NCI-H2081 (cell line): ENCODE data around the gene USO1.
"Not testable (repeated sequence)": the region's sequence is repeated elsewhere in the genome, so short reads cannot be mapped to it uniquely, and the experiment has no call there.

Experiments used
- DNase-seq, 2 experiments: peaks; one replicate each; lab custom pipeline; 2025; lab: John Stamatoyannopoulos, UW

USO1 gene

DNA sequence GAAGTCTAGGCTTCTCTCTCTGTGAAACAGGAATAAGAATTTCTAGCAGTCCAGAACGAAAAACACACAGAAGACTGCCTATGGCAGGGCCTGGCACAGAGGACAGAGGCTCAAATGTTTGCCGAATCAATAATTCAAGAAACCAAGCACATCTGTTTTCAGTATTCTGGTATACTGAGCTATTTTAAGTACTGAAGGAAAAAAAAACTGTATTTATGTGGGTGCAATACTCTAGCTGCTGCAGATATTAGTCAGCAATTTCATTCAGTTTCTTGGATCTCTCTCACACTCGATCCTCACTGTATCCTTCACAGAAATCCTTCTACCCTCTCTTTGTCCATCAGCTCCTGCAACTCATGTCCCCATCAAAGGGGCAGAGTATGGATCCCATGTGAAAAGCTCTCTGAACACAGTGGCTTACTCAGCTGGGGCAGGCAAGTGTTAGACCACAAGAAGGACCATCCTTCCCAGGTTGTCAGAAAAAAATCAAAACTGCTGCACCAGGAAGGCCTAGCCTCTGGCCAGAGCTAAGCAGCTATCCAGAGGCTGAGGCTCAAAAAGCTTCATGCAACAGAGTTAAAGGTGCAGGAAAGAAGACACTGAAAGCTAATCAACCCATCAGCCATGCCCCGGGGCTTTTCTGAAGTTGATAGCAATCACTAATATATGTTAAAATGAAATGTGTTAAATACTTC, 9.1 kb upstream of the USO1 start:
- DNase-seq, result no peak

DNA sequence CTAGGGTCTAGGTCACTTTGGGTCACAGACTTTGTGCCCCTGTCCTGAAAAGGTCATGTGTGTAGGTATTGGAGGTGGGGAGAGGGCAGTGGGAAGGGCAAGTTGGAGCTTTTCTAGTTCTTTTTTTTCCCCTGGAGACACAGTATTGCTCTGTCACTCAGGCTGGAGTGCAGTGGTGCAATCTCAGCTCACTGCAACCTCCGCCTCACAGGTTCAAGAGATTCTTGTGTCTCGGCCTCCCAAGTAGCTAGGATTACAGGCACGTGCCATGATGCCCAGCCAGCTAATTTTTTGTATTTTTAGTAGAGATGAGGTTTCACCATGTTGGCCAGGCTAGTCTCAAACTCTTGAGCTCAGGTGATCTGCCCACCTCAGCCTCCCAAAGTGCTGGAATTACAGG, 8.3 kb upstream of the USO1 start:
- not testable (repeated sequence) for DNase-seq

DNA sequence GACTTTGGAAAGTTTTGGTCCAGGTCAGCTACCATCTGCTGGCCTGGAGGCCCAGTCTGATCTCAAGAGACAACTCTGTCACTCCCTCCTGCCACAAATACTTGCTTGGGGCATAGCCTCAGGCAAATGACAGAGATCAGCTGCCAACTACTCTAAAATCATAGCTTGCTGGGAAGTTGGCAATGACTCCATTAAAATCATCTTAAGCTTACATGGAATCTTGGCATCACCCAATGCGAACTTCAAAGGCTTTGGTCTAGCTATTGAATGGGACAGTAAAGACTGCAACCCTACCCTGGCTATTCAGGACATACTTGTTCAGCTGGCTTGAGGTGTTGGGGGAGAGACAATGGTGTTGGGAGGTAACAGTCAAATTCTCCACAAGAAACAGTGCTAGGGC, 7.0 kb upstream of the USO1 start:
- no peak for DNase-seq

DNA sequence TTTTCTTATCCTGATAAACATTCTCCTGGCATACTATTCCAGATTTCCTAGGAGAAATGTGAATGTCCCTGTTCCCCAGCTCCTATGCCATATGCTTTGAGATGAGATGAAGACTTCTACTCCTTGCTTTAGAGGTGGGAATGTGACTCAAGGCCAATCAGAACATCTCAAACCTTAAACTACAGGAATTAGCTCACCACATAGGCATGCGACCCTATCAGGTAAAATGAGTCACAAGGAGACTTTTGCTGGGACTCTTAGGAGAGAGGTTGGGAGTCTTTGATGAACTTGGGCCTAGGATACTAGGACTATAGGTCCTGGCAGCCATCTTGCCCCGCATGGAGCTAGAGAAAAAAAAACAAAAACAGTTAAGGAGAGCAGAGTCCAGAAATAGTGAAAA, 5.8 kb upstream of the USO1 start:
- no peak for DNase-seq

DNA sequence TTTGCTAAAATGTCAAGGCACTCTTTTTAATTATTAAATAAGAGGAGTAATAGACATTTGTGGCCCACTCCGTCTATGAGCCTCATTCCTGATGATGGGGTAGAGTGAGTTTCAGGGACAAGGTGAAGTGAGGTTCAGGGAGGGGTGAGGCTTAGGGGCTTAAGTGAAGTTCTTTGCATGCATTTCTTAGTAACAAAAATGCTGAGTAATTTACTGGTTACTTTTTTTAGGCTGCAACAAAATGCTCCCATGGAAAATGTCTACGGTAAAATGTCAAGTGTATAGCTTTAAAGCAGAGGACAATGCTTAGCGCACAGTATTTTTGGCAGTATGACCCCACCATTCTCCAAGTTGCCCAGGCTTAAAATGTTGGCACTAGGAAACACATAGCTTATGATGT, 2.0 kb upstream of the USO1 start:
- DNase-seq, result no peak

DNA sequence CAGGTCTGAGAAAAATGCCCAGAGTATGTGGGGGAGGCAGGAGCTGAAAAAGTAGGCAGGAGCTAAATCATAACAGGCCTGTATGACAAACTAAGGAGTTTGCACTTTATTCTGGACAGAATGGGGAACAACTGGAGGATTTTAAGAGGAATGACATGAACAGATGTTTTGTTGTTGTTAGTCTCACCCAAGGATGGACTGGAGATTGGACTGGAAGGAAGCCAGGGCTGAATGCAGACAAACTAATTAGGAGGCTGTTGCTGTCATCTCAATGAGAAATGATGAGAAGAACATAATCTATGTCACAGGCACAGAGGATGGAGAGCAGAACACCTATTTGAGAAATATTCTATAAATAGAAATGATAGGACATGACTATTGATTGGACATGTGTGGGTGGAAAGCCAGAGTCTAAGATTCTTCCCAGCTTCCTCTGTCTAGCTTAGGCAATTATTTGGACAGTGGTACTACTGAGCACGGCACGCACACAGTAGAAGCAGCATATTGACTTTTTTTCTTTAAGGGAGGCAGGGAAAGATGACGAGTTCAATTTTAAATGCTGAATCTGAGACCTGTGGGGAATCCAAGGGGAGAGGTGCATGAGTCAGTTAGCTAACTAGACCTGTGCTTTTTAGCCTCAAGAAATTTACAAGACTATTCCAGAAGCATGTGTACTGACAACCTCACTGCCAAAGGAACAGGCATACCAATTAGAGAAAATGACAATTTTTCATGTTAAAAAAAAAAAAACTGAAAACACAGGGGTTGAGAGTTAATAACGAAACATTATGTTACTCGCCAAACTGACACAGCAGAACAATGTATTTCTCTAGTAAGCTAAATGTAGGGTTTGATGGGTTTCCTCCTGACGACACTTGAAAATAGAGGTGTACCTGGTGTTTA, 963 bp upstream of the USO1 start:
- peak in 1 of 2 experiments; percentile 19 for DNase-seq

DNA sequence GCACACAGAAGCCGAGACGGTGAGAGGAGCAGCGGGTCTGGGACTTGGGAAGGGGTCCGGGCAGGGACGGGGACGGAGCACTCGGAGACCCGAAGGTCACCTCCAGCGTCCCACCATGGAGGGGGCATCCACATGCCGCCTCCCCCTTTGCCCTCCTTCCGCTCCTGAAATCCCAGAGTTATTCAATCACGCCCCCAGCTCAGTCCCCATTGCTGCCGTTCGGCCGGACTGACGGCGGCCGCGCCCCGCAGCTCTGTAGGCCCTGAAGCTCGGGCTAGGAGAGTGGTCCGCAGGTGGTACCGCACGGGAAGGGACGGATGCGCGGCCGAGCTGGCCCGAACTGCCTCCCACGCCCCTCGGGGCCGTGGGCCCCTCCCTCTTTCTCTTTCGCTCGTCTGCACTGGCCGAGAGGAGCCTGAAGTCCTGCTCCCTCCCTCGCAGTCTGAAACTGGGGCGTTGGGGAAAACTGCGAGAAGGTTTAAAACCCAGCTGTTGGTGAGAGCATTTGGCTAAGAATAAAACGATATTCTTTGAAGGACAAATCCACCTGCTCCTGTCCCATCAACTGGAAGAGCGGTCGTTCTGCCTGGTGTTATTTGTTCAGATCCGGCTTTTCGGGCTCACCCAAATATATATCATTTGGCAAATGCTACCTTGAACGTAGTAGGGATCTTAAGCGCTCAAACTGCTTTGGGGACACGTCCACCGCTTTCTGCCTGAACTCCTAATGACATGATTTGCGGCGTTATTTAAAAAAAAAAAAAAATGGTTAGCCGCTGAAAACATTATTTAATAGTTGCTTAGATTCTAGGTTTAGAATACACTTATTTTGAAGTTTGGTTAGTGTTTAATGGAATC, 719 bp downstream of the USO1 start:
- DNase-seq, result peak in 1 of 2 experiments; percentile 25

DNA sequence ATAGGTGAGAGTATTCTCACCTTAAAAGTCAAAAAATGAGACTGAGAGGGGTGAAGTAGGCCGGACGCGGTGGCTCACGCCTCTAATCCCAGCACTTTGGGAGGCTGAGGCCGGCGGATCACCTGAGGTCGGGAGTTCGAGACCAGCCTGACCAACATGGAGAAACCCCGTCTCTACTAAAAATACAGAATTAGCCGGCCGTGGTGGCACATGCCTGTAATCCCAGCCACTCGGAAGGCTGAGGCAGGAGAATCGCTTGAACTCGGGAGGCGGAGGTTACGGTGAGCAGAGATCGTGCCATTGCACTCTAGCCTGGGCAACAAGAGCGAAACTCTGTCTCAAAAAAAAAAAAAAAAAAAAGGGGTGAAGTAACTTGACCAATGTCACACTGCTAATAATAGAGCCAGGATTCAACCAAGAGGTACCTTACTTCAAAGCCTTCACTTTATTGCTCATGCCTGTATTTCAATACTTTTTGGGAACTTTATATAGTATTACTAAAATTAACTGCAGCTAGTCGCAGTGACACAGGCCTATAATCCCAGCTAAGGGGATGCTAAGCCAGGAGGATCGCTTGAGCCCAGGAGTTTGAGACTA, 1.7 kb downstream of the USO1 start:
- DNase-seq, result not testable (repeated sequence)

DNA sequence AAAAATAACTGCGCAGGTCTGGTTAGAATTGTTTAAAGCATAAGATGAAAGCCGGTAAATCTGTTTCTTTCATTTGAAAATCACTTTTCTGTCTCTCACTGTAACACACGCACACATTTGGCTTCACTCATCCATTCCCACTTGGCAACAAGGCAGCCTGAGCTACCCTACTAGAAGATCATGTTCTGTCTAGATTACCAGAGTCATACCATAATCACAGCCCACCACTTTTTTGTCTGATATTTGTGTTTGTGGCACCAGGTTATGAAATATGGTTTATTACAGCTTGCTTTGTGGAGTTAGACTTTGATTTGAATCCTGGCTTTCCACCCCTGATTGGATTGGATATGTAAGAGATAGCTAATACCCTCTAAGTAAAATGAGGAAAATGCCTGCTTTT, 2.2 kb downstream of the USO1 start:
- no peak for DNase-seq

DNA sequence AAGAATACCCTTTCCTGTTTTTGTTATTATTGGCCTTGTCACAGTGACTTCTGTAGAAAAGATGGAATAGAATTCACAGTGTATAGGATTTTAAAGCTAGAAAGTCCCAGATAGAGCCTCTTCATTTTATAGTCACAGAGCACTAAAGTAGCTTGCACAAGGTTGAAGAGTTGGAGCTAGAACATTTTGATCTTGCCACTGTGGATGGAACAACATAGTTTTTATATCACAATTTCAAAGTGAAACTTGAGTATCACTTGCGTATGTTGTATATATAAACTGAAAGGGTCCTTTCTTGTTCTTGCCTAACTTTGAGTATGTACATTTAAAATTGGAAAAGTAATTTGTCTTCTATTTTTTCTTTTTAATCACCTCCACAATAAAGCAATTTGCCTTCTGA, 2.7 kb downstream of the USO1 start:
- DNase-seq, result no peak

DNA sequence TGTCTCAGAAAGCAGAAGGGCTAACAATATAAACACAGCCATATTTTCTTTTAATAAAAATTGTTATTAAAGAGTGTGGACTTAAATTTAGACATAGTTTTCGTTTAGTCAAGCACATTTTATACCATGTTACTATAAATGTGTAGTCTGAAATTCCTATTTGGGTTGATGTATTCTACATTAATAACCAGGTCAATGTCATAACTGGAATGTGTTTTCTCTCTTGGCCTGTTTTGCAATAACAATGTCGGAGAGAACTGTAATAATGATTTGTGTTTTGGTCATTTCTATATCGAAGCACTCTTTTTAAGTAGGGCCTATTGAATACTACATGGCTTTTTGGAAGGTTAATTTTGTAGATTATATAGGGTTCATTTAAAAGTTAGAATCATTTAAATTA, 5.5 kb downstream of the USO1 start:
- DNase-seq, result no peak

DNA sequence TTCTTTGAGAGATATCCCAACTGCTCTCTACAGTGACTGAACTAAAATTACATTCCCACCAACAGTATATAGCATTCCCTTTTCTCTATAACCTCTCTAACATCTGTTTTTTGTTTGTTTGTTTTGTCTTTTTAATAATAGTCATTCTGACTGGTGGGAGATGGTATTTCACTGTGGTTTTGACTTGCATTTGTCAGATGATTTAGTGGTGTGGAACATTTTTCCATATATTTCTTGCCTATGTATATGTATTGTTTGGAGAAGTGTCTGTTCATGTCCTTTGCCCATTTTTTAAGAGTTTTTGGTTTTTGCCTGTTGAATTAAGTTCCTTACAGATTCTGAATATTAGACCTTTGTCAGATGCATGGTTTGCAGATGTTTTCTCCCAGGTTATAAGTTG, 9.0 kb downstream of the USO1 start:
- DNase-seq, result no peak

DNA sequence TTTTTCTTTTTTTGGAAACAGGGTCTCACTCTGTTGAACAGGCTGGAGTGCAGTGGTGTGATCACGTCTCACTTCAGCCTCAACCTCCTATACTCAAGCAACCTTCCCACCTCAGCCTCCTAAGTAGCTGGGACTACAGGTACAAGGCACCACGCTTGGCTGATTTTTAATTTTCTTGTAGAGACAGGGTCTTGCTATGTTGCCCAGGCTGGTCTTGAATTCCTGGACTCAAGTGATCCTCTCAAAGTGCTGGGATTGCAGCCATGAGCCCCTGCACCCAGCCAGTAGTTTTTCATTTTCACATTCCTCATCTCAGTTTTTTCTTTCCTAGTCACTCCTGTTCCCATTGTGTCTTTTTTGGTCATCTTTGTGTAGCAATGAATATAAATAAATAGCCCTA, 11.1 kb downstream of the USO1 start:
- no peak for DNase-seq

DNA sequence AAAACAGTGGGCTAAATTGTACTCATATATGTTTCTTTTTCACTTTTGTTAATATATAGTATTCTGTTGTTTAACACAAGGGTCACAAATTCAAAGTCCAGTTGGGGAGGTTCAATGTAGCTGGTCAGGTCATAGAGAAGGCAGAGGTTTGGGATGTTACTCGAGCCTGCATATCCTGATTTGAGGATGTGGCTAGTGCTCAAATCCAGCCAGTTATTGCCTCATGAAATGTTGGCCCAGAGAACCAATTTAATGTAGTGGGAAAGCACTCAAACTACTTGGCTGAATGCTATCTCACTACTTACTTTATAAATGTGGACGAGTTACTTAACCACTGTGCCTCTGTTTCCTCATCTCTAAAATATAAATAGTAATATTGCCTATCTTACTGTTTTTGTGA, 12.5 kb downstream of the USO1 start:
- no peak for DNase-seq

DNA sequence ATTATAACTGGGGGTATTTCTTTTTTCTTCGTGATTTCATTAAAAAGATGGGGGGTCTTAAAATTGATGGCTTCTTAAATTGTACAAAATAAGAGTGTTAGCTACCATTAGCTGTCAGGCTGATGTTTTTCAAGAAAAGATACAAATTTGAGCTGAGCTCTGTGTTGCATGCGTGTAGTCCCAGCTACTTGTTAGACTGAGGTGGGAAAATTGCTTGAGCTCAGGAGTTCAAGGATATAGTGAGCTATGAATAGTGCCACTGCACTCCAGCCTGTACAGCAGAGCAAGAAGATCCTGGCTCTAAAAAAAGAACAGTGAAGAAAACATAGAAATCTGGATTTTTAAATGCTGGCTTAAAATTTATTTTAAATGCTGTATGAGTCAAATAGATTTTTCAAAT, 13.0 kb downstream of the USO1 start:
- no peak for DNase-seq

DNA sequence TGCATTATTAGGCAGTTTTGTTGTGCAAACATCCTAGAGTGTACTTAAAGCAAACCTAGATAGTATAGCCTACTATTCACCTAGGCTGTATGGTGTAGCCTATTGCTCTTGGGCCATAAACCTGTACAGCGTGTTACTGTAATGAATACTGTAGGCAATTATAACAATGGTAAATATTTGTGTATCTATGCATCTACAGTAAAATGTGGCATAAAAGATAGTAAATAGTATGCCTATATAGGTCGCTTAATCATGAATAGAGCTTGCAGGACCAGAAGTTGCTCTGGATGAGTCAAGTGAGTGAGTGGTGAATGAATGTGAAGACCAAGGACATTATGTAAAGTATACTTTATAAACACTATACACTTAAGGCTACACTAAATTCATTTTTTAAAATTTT, 16.6 kb downstream of the USO1 start:
- DNase-seq, result no peak

DNA sequence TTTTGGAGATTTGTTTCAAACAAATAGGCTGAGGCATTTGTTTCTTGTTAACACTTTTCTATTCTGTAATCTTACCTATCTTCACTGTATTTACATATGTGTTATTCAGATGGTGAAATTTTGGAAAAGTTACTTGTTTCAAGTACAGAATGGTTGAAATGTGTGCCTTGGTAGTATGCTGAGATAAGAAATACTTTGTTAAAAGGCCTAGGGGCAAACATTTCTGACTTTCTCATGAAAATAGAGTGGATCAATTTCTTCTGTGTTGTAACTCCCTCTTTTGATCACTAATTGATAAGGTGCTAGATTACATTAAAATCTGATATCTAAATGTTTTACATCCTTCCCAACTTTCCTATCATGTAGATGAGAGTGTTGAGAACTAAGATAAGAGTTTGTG, 18.1 kb downstream of the USO1 start:
- DNase-seq, result no peak

DNA sequence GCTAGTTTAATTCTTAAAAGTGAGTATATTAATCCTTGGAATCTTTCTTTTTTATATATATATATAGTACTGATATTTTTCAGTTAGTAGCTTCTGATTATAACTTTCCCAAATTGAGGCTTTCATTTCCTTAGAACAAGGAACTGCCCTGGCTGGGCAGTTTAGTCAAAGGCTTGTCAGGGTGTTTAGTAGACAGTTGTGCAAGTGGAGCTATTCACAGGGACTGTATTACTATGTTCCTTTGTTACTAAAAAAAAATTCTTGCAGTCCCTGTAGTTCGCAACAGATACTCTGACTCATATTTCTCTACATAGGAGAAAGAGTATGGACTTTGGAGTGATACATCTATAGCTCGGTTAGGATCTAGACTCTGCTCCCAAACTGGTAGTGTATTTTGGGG, 20.8 kb downstream of the USO1 start:
- DNase-seq, result no peak

DNA sequence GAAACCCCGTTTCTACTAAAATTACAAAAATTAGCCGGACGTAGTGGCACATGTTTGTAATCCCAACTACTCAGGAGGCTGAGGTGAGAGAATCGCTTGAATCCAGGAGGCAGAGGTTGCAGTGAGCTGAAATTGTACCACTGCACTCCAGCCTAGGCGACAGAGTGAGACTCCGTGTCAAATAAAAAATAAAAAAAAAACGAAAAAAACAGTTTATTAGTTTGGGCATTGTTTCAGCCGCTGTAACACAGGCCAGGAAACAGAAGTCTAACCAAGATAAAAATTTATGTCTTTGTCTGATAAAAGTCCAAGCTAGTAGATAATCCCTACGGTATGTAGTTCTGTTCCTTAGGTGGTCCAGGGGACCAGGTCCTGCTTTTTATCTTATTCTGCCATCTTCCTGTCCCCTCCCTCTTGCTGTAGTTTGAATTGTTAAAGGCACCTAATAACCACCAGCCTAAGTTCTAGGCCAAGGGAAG, 21.4 kb downstream of the USO1 start:
- DNase-seq, result no peak

DNA sequence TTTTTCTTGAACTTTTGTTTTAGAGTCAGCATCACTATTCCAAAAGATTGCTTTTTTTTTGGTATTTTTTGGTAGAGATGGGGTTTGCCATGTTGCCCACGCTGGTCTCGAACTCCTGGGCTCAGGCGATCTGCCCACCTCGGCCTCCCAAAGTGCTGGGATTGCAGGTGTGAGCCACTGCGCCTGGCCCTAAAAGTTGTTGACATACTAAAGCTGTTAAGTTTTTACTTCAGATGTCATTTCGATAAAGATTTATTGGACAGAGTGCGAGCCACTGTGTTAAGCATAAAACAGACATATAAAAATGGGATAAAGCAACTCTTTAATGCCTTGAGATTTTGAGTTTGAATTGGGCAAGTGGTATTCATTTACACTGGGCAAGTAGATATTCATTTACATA, 28.3 kb downstream of the USO1 start:
- no peak for DNase-seq

DNA sequence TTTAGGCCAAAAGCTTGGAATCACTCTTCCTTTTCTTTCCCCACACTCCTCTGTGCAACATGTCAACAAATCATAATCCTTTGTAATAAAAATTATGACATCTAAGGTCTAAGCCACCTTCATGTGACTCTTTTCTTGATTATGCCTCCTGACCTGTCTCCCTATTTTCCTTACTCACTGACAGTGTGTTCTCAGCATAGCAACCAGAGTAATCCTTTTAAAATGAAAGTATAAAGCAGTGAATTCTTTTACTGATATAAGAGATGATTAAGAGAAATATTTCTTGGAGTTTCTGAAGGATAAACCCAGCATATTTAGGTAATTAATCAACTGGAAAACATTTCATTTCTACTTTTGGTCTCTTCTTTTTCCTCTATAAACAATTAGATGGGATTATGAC, 44.7 kb downstream of the USO1 start:
- no peak for DNase-seq

DNA sequence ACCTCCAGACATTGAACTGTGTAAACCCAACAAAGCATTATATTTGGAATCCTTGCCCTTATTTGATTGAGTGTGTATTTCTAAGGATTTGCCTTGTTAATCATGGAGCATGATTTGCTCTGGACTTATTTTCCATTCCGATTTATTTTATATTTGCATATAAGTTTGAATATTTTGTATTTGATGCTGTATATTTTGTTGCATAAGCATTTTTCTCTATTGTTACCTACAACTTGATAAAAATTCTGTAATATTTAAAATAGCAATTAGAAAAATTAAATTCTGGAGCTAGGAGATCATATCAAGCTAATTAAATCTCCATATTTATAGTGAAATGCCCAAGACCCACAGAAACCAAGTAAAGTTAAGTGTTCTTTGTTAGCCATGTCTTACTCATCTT, 47.2 kb downstream of the USO1 start:
- no peak for DNase-seq
